IMR-90 (cell line): ENCODE measurements around the gene TMEM127. TPM values are rescaled to one million over a fixed set of nuclear protein-coding genes. Genes with fewer than 3 reads are reported as not detected.

ENCODE experiments used
- ATAC-seq: fragments of 200-7000 bp; cut with Tn5 transposase; 2 replicates; pipeline ENCODE4 v1.9.1; 2020; ENCODE audit warnings: low read depth, mild to moderate bottlenecking, moderate library complexity
- BruUV-seq: library from RNA; stranded (reverse); fragments of 400-500 nt; replicated peaks from 2 replicates; lab custom pipeline; 2021; lab: Mats Ljungman, UMichigan
- CTCF ChIA-PET: fragments of 300-600 bp; formaldehyde crosslinking; extraction: SDS; loops from one replicate; lab custom pipeline; 2021; ENCODE audit warnings: antibody characterized with exemption; lab: Yijun Ruan, JAX
- POLR2A ChIA-PET: fragments of 300-600 bp; sonication (Branson Sonifier 250); formaldehyde crosslinking; loops from one replicate; lab custom pipeline; 2022; ENCODE audit warnings: antibody characterized with exemption; ENCODE audit not compliant: unreplicated experiment; lab: Charles Lee
- DNase-seq: peaks from one replicate; pipeline ENCODE4 v3.0.0; 2013
- H2AFZ ChIP-seq: replicated peaks from 2 replicates; pipeline ENCODE3; 2013; ENCODE audit warnings: low read length, mild to moderate bottlenecking; ENCODE audit not compliant: poor library complexity
- H2AK5ac ChIP-seq: 2 replicates; pipeline ENCODE4 v1.6.1; 2013; ENCODE audit warnings: low read depth, low read length, inconsistent platforms
- H2AK9ac ChIP-seq: replicated peaks from 2 replicates; pipeline ENCODE3; 2013; ENCODE audit warnings: mild to moderate bottlenecking, low read depth, low read length, moderate library complexity; ENCODE audit not compliant: poor library complexity
- H2BK120ac ChIP-seq: 2 replicates; pipeline ENCODE4 v1.6.1; 2013; ENCODE audit warnings: low read depth, low read length, inconsistent platforms
- H2BK15ac ChIP-seq: 3 replicates; pipeline ENCODE4 v1.6.1; 2013; ENCODE audit warnings: low read depth, low read length, inconsistent platforms
- H2BK20ac ChIP-seq: 2 replicates; pipeline ENCODE4 v1.6.1; 2013; ENCODE audit warnings: low read depth, mild to moderate bottlenecking, inconsistent platforms, low read length, moderate library complexity
- H2BK5ac ChIP-seq: 2 replicates; pipeline ENCODE4 v1.6.1; 2013; ENCODE audit warnings: mild to moderate bottlenecking, low read depth, low read length, inconsistent platforms; ENCODE audit not compliant: poor library complexity, severe bottlenecking
- H3K14ac ChIP-seq: replicated peaks from 2 replicates; pipeline ENCODE4 v1.6.1; 2013; ENCODE audit warnings: low read depth, low read length, inconsistent platforms
- H3K18ac ChIP-seq: 2 replicates; pipeline ENCODE4 v1.6.1; 2013; ENCODE audit warnings: low read depth, low read length, control low read depth
- H3K23ac ChIP-seq: 2 replicates; pipeline ENCODE4 v1.6.1; 2013; ENCODE audit warnings: low read depth, low read length, inconsistent platforms
- H3K27ac ChIP-seq: 2 replicates; pipeline ENCODE4 v1.5.1; 2013; ENCODE audit warnings: mild to moderate bottlenecking, control low read depth, low read length; ENCODE audit not compliant: insufficient read depth
- H3K27me3 ChIP-seq: 2 replicates; pipeline ENCODE4 v1.6.1; 2013; ENCODE audit warnings: low read length; ENCODE audit not compliant: control insufficient read depth, insufficient read depth
- H3K36me3 ChIP-seq: 2 replicates; pipeline ENCODE4 v1.6.1; 2013; ENCODE audit warnings: low read length, mixed read lengths; ENCODE audit not compliant: control insufficient read depth, insufficient read depth
- H3K4ac ChIP-seq: 2 replicates; pipeline ENCODE4 v1.6.1; 2013; ENCODE audit warnings: low read depth, low read length, inconsistent platforms
- H3K4me1 ChIP-seq: 2 replicates; pipeline ENCODE4 v1.6.1; 2013; ENCODE audit warnings: low read length, mixed read lengths; ENCODE audit not compliant: control insufficient read depth, insufficient read depth
- H3K4me2 ChIP-seq: 2 replicates; pipeline ENCODE4 v1.6.1; 2013; ENCODE audit warnings: low read depth, mild to moderate bottlenecking, control low read depth, low read length, moderate library complexity
- H3K4me3 ChIP-seq: 2 replicates; pipeline ENCODE4 v1.5.1; 2013; ENCODE audit warnings: low read depth, mild to moderate bottlenecking, control low read depth, low read length, moderate library complexity; ENCODE audit not compliant: insufficient read depth
- H3K56ac ChIP-seq: 2 replicates; pipeline ENCODE4 v1.6.1; 2013; ENCODE audit warnings: low read length, inconsistent platforms; ENCODE audit not compliant: insufficient read depth; ENCODE audit errors: extremely low read depth
- H3K79me1 ChIP-seq, 2 experiments: 2 replicates each; pipeline ENCODE4 v1.6.1; 2013; ENCODE audit warnings: low read length in 2 of 2, inconsistent platforms in 1 of 2, low read depth in 1 of 2
- H3K9ac ChIP-seq: 2 replicates; pipeline ENCODE4 v1.6.1; 2013; ENCODE audit warnings: low read depth, low read length, control low read depth
- H3K9me1 ChIP-seq: 2 replicates; pipeline ENCODE4 v1.6.1; 2013; ENCODE audit warnings: low read length, inconsistent platforms; ENCODE audit not compliant: insufficient read depth
- H3K9me3 ChIP-seq: 2 replicates; pipeline ENCODE4 v1.6.1; 2013; ENCODE audit warnings: low read length; ENCODE audit not compliant: control insufficient read depth, insufficient read depth
- H4K20me1 ChIP-seq: 2 replicates; pipeline ENCODE4 v1.6.1; 2013; ENCODE audit warnings: low read length, inconsistent platforms; ENCODE audit not compliant: insufficient read depth
- H4K5ac ChIP-seq: 2 replicates; pipeline ENCODE4 v1.6.1; 2013; ENCODE audit warnings: mild to moderate bottlenecking, low read depth, low read length, control low read depth
- H4K8ac ChIP-seq, 2 experiments: 2 replicates each; pipeline ENCODE4 v1.6.1; 2013; ENCODE audit warnings: low read depth in 2 of 2, low read length in 2 of 2, control low read depth in 1 of 2, inconsistent platforms in 1 of 2
- H4K91ac ChIP-seq: 2 replicates; pipeline ENCODE4 v1.6.1; 2013; ENCODE audit warnings: low read depth, low read length, inconsistent platforms; ENCODE audit not compliant: insufficient read depth
- BHLHE40 ChIP-seq: fragments of 150-350 bp; IDR thresholded peaks from 2 replicates; pipeline ENCODE4 v1.6.1; 2016; ENCODE audit warnings: mild to moderate bottlenecking, low read depth, low read length
- CEBPB ChIP-seq: IDR thresholded peaks from 2 replicates; pipeline ENCODE4 v1.6.1; 2012; ENCODE audit warnings: low read depth, low read length, improper control_type of control experiment
- CHD1 ChIP-seq: IDR thresholded peaks from 2 replicates; pipeline ENCODE4 v1.6.1; 2012; ENCODE audit warnings: low read depth, low read length, improper control_type of control experiment
- CTCF ChIP-seq: conservative IDR thresholded peaks from 2 replicates; pipeline ENCODE4 v1.5.1; 2012; ENCODE audit warnings: mild to moderate bottlenecking, low read depth, low read length, improper control_type of control experiment
- ELK1 ChIP-seq: fragments of 150-350 bp; IDR thresholded peaks from 2 replicates; pipeline ENCODE4 v1.6.1; 2016; ENCODE audit warnings: low read depth, mild to moderate bottlenecking, low read length, moderate library complexity, borderline replicate concordance
- FOS ChIP-seq: fragments of 150-350 bp; IDR thresholded peaks from 2 replicates; pipeline ENCODE4 v1.6.1; 2016; ENCODE audit warnings: low read depth, low read length
- MAFK ChIP-seq: IDR thresholded peaks from 2 replicates; pipeline ENCODE4 v1.6.1; 2012; ENCODE audit warnings: low read depth, low read length, improper control_type of control experiment
- MAZ ChIP-seq: IDR thresholded peaks from 2 replicates; pipeline ENCODE4 v1.6.1; 2012; ENCODE audit warnings: low read depth, mild to moderate bottlenecking, low read length, improper control_type of control experiment, moderate library complexity, borderline replicate concordance
- MXI1 ChIP-seq: IDR thresholded peaks from 2 replicates; pipeline ENCODE4 v1.6.1; 2012; ENCODE audit warnings: low read depth, mild to moderate bottlenecking, low read length, moderate library complexity, borderline replicate concordance
- NFE2L2 ChIP-seq: fragments of 150-350 bp; IDR thresholded peaks from 2 replicates; pipeline ENCODE4 v1.6.1; 2016; ENCODE audit warnings: low read depth, mild to moderate bottlenecking, low read length
- POLR2A ChIP-seq: IDR thresholded peaks from 2 replicates; pipeline ENCODE4 v1.6.1; 2012; ENCODE audit warnings: mild to moderate bottlenecking, low read depth, low read length
- RAD21 ChIP-seq: IDR thresholded peaks from 2 replicates; pipeline ENCODE4 v1.6.1; 2012; ENCODE audit warnings: low read length, improper control_type of control experiment
- RCOR1 ChIP-seq: IDR thresholded peaks from 2 replicates; pipeline ENCODE4 v1.6.1; 2012; ENCODE audit warnings: mild to moderate bottlenecking, low read length, improper control_type of control experiment; ENCODE audit not compliant: insufficient replicate concordance
- RFX5 ChIP-seq: IDR thresholded peaks from 2 replicates; pipeline ENCODE4 v1.8.0; 2012; ENCODE audit warnings: low read depth, mild to moderate bottlenecking, low read length, moderate library complexity
- SMC3 ChIP-seq: fragments of 150-350 bp; IDR thresholded peaks from 2 replicates; pipeline ENCODE4 v1.6.1; 2016; ENCODE audit warnings: low read depth, mild to moderate bottlenecking, antibody characterized with exemption, low read length, moderate library complexity
- USF2 ChIP-seq: fragments of 150-350 bp; IDR thresholded peaks from 2 replicates; pipeline ENCODE4 v1.6.1; 2017; ENCODE audit warnings: mild to moderate bottlenecking, antibody characterized with exemption, low read length, low read depth
- WGBS, 2 experiments: methylation state at CpG; one replicate each; pipeline versions ENCODE4 v1.1.5 to v1.1.7; 2013; ENCODE audit warnings: missing lambda C conversion rate in 2 of 2; ENCODE audit not compliant: insufficient read length in 1 of 2; ENCODE audit errors: extremely low coverage in 2 of 2; 5-methylcytosine and 5-hydroxymethylcytosine counted together
- dilution Hi-C: fragments of 300-500 bp; cut with HindIII; formaldehyde crosslinking; loops from one replicate; pipeline ENCODE4 v1.14.3; 2018; ENCODE audit warnings: low sequenced_read_pairs; ENCODE audit not compliant: unreplicated experiment
- in situ Hi-C: fragments of 300-500 bp; cut with MboI; formaldehyde crosslinking; loops from 3 replicates; pipeline ENCODE4 v1.14.3; 2019; ENCODE audit warnings: low sequenced_read_pairs, inconsistent platforms, mixed read lengths
- intact Hi-C: fragments of 100-400 bp; cut with micrococcal nuclease; formaldehyde crosslinking; loops from 2 replicates; pipeline ENCODE4 v1.10.0; 2022
- polyA plus RNA-seq, 3 experiments: library from polyadenylated mRNA; depleted of rRNA; stranded (reverse); fragments of >200 nt; gene quantifications; 2 replicates each; pipeline ENCODE4 v1.2.3, GENCODE V29; 2012; ENCODE audit warnings: low replicate concordance in 1 of 3
- total RNA-seq: library from RNA; depleted of rRNA; stranded (reverse); fragments of >200 nt; gene quantifications from 2 replicates; pipeline ENCODE4 v1.2.3, GENCODE V29; 2012

Gene TMEM127
- total and polyA plus RNA-seq, 2 of the 4 experiments (the other 2 are of a cell fraction): 35.7 to 47.6 TPM

GRCh38 chr2:96218508-96219131, 47.2 kb downstream of the TMEM127 start:
- no peak overlapping the region for H2BK5ac ChIP-seq
- H4K91ac ChIP-seq: no peak overlapping the region
- H3K79me1 ChIP-seq: peaks cover 4% of the 10 kb centered on the region in 2 experiments; a peak in 2 of 4 replicates
- no peak overlapping the region for H3K4me2 ChIP-seq
- WGBS, 2 experiments: 100% methylated on average over 1 of the region's 13 CpGs; no CpG with 5 or more reads in 1 of the 2 experiments
- H2BK20ac ChIP-seq: no peak overlapping the region
- in situ Hi-C loops: no loop called here
- POLR2A ChIA-PET: no interaction called here
- CTCF ChIA-PET: no interaction called here
- dilution Hi-C loops: no loop called here
- H2AK9ac ChIP-seq: no peak overlapping the region
- no peak overlapping the region for H2BK15ac ChIP-seq
- H2BK120ac ChIP-seq: no peak overlapping the region
- H3K27me3 ChIP-seq: no peaks in the 10 kb centered on the region
- H3K9me3 ChIP-seq: no peaks in the 10 kb centered on the region
- no peak overlapping the region for H3K4ac ChIP-seq
- intact Hi-C loops: no loop called here
- BruUV-seq: no TSS peak
- H3K4me3 ChIP-seq: no peak overlapping the region
- H3K18ac ChIP-seq: no peak overlapping the region
- no peaks in the 10 kb centered on the region for H3K36me3 ChIP-seq
- H3K9me1 ChIP-seq: peaks cover 3% of the 10 kb centered on the region; the same call in 1 of the 2 replicates
- no peak overlapping the region for H3K56ac ChIP-seq
- H4K20me1 ChIP-seq: no peaks in the 10 kb centered on the region
- no peak for ATAC-seq
- no peak overlapping the region for H4K8ac ChIP-seq
- no peak overlapping the region for H4K5ac ChIP-seq
- no peak overlapping the region for H2AK5ac ChIP-seq
- no peak for TF ChIP-seq RFX5
- TF ChIP-seq FOS: no peak
- TF ChIP-seq RCOR1: no peak
- TF ChIP-seq RAD21: no peak
- TF ChIP-seq NFE2L2: no peak
- TF ChIP-seq USF2: no peak
- no peak for TF ChIP-seq ELK1
- no peak for TF ChIP-seq SMC3
- no peak for TF ChIP-seq CHD1
- TF ChIP-seq CEBPB: no peak
- TF ChIP-seq BHLHE40: no peak
- no peak for TF ChIP-seq MAFK
- TF ChIP-seq MAZ: no peak
- TF ChIP-seq MXI1: no peak
- no peak for TF ChIP-seq CTCF
- no peak for TF ChIP-seq POLR2A
- H2AFZ ChIP-seq: no peak overlapping the region
- no peak overlapping the region for H3K9ac ChIP-seq
- H3K23ac ChIP-seq: no peak overlapping the region
- H3K27ac ChIP-seq: no peak overlapping the region
- no peak for DNase-seq
- H3K14ac ChIP-seq: no peak overlapping the region
- no peaks in the 10 kb centered on the region for H3K4me1 ChIP-seq
